ENCODE results near the gene FAM107B.

The FAM107B gene

DNA sequence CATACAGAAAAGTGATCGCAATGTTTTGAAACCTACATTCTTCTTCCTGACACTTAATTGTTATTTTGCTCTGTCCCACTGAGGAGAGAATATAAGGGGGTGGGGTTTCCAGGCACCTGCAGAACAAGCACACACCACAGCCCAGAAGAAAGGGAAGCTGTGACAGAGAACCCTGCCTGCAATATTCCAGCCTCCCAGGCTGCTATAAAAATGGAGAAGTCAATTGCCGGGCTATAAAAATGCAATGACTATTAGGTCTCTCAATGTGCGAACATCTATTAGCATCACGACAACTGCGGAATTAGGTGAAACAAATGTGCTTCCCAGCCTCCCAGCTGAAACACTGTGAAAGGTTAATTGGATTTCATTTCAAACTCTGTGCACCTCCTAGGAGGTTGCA, 298.7 kb downstream of the FAM107B start:
- TF ChIP-seq, protein P1, sequence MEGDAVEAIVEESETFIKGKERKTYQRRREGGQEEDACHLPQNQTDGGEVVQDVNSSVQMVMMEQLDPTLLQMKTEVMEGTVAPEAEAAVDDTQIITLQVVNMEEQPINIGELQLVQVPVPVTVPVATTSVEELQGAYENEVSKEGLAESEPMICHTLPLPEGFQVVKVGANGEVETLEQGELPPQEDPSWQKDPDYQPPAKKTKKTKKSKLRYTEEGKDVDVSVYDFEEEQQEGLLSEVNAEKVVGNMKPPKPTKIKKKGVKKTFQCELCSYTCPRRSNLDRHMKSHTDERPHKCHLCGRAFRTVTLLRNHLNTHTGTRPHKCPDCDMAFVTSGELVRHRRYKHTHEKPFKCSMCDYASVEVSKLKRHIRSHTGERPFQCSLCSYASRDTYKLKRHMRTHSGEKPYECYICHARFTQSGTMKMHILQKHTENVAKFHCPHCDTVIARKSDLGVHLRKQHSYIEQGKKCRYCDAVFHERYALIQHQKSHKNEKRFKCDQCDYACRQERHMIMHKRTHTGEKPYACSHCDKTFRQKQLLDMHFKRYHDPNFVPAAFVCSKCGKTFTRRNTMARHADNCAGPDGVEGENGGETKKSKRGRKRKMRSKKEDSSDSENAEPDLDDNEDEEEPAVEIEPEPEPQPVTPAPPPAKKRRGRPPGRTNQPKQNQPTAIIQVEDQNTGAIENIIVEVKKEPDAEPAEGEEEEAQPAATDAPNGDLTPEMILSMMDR (IDR thresholded peaks at IDR 0.05; ENCODE audit: low read length, missing control alignments): no peak
- DNase-seq (ENCODE audit: low read depth): no peak
- H3K4me3 ChIP-seq (replicated peaks; ENCODE audit: low read depth, low read length): no peak overlapping the region

GRCh38 chr10:14474656-14475055, 300.0 kb downstream of the FAM107B start:
- no peak overlapping the region for H3K4me3 ChIP-seq (replicated peaks; ENCODE audit: low read depth, low read length)
- TF ChIP-seq, protein P1 (IDR thresholded peaks at IDR 0.05; ENCODE audit: low read length, missing control alignments): no peak
- DNase-seq (ENCODE audit: low read depth): no peak

GRCh38 chr10:14470920-14471319, 303.8 kb downstream of the FAM107B start:
- no peak overlapping the region for H3K4me3 ChIP-seq (replicated peaks; ENCODE audit: low read depth, low read length)
- TF ChIP-seq, protein P1 (IDR thresholded peaks at IDR 0.05; ENCODE audit: low read length, missing control alignments): no peak
- no peak for DNase-seq (ENCODE audit: low read depth)

GRCh38 chr10:14468726-14469125, 306.0 kb downstream of the FAM107B start:
- H3K4me3 ChIP-seq (replicated peaks; ENCODE audit: low read depth, low read length): no peak overlapping the region
- DNase-seq (ENCODE audit: low read depth): no peak
- TF ChIP-seq, protein P1 (IDR thresholded peaks at IDR 0.05; ENCODE audit: low read length, missing control alignments): no peak

All from fibroblast of pulmonary artery (primary cell).